Muscle of back (tissue), 11 donors: Measurements from ENCODE around the gene LAPTM5. TPM values are rescaled to one million over a fixed set of nuclear protein-coding genes. Genes with fewer than 3 reads are reported as not detected.

Experiments used
- DNase-seq, 3 donors: peaks; one replicate each; pipeline versions ENCODE4 v3.0.0 to v3.0.0-alpha.2; 2013
- polyA plus RNA-seq, 10 donors: library from polyadenylated mRNA; unstranded; fragments of 120-200 nt; gene quantifications; one replicate each; pipeline ENCODE4 v1.2.1, GENCODE V29; 2013; ENCODE audit not compliant: insufficient read length in 10 of 10

LAPTM5 gene
- polyA plus RNA-seq, 10 donors = 15.8 to 44.1 (median 21.2) TPM

DNA sequence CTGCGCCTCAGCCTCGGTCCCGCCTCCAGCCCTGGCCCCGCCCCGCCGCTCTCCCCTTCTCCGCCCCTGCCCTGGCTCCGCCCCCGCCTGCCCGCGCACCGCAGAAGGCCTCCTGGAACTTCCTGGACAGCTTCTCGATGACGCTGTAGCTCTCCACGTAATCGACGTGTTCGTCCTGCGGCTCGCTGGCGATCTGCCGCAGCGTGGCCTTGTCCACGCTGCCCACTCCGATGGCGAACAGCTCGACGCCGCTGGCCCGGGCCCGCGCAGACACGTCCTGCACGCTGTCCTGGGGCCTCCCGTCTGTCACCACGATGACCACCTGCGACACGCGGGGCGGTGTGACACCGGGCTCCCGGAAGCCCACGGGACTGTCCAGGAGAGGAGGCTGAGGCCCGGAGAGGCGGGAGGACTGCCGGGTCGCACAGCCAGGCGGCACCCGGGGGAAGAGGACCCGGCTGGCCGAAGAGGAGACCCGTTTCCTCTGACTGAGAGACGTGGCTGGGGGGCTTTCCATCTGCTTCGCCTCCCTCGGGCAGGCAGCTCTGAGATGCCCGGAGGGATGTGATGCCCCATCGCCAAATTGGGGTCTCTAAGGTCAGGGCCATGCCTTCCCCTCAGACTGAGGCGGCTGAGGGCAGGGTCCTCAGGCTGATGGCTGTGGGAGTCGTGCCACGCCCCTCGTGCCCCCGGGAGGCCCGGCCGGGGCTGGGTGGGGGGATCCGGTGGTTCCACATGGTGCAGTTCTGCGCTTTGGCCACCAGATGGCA lies 38.8 kb downstream of the LAPTM5 start:
- DNase-seq = peak; percentile 95 to 98 (median 97)

DNA sequence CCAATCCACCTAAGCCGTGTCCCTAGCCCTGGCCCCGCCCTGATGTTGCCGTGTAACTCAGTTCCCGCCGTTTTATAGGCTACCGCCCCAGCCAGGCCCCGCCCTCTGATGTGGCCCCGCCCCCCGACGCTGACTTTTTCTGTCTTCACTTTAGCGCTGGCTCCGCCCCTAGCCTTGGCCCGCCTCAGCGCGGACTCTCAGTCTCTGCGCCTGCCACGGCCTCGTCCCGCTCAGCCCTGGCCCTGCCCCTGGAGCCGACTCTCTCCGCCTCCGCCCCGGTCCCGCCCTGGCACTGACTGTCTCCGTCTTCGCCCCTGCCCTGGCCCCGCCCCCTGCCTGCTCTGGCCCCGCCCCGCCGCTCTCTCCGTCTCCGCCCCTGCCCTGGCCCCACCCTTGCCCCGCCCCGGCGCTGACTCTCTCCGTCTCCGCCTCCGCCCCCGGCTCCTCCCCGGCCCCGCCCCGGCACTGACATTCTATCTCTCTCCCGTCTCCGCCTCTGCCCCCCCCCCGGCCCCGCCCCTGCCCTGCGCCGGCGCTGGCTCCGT lies 39.4 kb downstream of the LAPTM5 start:
- DNase-seq = peak; percentile 95 to 97 (median 97)

DNA sequence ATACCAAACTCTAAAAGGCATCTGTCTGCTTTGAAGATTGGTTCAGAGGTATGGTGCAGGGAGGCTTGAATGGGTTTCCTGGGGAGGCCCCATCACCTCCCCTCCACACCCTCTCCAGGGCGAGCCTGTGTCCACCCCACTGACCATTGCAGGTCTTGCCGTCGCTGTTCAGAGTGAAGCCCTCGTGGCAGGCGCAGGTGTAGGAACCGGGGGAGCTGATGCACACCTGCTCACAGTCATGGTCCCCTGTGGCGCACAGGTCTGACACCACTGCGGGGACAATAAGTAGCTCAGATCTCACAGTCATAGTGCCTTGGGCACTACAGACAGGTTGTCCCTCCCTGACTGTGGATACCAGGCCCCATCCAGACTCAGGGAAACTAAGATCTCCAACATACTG lies 40.9 kb downstream of the LAPTM5 start:
- no peak for DNase-seq

DNA sequence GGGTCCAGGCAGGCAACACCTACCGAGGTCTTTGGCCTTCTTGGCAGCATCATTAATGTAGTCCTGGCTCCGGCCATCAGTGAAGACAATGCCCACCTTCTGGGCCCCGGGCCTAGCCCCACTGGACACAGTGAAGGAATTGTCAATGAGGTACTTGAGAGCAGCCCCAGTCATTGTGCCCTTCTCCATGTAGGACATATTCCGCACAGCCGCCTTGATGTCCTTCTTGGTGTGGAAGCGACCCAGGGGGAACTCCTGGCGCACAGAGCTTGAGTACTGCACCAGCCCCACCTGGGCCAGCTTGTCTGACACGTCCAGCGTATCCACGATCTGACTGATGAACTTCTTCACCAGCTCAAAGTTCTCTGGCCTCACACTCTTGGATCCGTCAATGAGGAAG lies 41.7 kb downstream of the LAPTM5 start:
- DNase-seq = no peak

- DNase-seq = no peak
Observed at GRCh38 chr1:30715216-30715615, 42.4 kb downstream of the LAPTM5 start.

GRCh38 chr1:30714536-30715090 lies 43.0 kb downstream of the LAPTM5 start:
- no peak for DNase-seq

DNA sequence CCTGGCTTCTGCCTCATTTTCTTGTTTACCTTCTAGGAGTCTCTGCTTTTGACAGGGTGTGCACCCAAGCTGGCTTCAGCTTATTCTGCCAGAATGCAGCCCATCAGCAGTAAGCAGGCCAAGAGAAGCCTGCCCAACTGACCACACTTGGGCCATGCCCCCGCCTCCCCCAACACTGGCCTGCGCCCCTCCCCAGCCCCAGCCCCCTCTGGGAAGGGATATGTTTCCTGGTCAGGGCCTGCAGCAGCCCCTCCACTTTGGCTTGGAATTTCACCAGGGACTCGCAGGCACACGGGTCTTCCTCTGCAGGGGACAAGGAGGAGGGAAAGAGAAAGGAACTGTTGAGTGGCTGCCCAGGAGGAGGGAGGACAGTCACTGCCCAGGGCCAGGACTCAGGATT lies 43.5 kb downstream of the LAPTM5 start:
- no peak for DNase-seq

DNA sequence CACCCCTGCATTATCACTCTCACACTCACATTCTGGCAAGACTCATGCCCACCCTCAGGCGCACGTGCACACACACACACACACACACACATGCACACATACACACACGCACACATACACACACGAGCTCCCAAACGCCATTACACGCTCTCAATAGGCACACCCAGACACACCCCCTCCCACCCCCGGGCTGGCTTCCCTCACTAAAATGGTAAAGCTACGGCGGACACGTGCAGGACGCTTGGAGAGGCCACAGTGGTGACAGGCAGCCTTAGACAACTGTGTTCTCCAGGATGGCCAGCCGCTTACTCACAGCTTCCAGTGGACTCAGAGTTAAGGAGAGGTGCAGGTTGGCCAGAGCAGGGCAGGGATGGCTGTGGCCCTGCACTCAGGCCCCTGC lies 44.3 kb downstream of the LAPTM5 start:
- peak in 2 of 3 donors; percentile 46 to 69 for DNase-seq

DNA sequence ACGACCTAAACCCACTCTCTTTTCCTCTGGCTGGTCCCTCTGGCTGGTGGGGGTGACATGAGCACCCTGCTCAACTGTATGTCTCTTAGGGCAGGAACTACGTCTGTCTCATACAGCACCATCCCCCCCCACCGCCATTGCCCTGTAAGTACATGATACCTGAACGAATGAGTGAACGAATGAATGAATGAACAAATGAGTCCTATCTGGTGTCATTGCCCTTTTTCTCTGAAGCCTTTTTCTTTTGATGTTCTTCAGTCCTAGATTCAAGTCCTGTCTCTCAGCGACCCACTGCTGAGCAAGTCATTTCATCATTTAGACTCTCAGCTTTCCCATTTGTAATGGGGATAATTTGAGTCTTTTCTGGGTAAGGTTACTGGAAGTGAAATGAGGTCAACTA lies 45.0 kb downstream of the LAPTM5 start:
- DNase-seq = no peak

DNA sequence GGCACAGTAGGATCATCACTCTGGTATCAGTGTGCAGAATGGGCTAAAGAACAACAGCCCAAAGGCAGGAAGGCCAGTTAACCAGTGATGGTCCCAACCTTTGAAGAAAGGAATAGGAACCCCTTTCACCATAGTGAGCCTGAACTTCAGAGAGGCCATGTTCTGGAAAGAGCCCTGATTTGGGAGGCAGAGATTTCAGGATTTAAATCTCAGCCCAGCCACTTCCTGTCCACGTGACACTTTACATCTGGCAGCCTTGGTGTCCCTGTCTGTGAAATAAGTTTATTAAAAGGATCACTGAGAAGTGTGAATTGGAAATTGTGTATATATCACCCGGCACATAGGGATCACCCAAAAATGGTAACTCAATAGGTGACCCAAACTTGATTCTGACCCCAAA lies 47.2 kb downstream of the LAPTM5 start:
- DNase-seq = no peak

GRCh38 chr1:30708361-30708728 lies 49.2 kb downstream of the LAPTM5 start:
- no peak for DNase-seq

DNA sequence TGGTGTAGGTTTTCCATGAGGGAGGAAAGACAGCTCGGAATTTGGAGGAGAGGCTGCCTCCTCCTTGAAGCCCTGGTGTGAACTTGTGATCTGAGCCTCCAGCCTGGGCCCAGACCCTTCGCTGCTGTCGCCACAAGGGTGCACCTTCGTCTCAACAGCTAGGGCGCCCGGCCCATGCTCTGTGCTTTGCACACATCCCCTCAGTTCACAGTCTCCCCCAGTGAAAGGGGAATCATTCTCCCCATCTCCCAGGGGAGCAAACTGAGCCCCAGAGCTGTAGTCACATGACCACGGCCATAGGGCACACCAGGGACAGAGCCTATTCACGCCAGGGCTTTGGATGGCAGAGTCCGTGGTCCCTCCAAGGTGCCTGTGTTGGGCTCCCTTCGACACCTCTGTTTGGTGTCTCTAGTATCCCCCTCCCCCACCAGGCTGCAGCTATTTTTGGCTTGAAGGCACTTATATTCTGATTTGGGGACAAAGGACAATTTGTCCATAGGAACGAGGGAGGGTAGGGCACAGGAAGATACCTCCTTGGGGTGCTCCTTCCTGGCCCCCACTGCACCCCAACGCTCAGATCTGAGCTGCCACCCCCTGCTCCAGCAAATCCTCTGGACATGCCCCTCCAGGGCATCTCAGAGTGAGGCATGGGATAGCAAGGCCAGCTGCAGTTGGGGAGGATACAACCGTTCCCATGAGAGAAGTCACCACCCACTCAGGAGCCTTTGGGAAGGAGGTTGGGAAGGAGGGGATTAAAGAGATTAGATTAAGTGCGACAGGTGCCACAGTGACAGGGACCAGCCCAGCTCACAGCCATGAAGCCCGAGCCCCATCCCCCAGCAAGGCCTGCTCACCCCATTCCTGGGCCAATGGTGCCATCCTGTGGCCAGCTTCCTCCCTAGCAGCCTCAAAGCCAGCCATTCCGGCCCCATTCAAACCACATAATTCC lies 49.9 kb downstream of the LAPTM5 start:
- peak; percentile 65 to 81 (median 80) for DNase-seq

- DNase-seq = no peak
Observed at GRCh38 chr1:30706528-30706927, 51.0 kb downstream of the LAPTM5 start.

DNA sequence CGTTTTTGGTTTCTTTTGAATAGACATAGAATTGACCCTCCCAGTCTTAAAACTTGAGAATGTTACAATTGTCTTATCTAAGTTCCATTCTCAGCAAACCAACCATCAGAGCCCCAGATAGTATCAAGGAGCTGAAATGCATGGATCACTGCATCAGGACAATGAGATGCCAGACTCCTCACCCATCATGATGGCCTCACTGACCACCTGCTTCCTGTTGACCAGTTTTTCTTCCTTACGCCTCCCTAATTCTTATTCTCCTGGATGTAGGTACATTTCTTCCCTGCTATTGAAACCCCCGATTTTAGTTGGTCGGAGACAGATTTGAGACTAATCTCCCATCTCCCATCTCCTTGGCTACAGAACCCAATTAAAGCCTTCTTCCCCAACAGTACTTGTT lies 51.9 kb downstream of the LAPTM5 start:
- no peak for DNase-seq

GRCh38 chr1:30704765-30705509 lies 52.6 kb downstream of the LAPTM5 start:
- DNase-seq = peak in 1 of 3 donors; percentile 55

- DNase-seq = no peak
Observed at GRCh38 chr1:30704271-30704670, 53.3 kb downstream of the LAPTM5 start.

- DNase-seq = no peak
Observed at GRCh38 chr1:30702823-30703222, 54.8 kb downstream of the LAPTM5 start.

DNA sequence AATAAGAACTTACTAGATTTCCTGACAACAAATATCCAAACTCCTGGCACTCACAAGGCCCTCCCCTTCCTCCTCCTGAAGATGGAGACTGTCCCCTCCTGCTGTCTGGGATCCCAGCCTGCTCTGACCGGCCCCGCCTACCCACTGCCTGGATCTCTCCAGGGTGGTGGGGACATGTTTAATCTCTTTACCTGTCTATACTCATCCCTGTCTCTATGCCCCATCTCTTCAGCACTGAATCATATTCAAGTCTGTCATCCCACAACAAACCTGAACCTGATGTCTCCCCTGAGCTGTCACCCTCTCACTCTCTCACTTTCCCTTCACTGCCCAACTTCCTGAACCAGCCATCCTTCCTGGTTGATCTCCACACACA lies 56.3 kb downstream of the LAPTM5 start:
- no peak for DNase-seq

GRCh38 chr1:30700528-30701257 lies 56.9 kb downstream of the LAPTM5 start:
- DNase-seq = peak in 1 of 3 donors; percentile 62

DNA sequence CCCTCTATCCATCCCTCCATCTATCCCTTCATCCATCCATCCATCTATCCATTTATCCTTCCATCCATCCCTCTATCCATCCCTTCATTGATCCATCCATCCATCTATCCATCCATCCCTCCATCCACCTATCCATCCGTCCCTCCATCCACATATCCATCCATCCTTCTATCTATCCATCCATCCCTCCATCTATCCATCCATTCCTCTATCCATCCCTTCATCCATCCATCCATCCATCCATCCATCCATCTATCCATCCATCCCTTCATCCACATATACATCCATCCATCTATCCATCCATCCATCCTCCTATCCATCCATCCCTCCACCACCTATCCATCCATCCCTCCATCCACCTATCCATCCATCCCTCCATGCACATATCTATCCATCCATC lies 57.8 kb downstream of the LAPTM5 start:
- DNase-seq = no peak
